ENCODE data around the gene GRIK2. TPM values are rescaled to one million over a fixed set of nuclear protein-coding genes. Genes with fewer than 3 reads are reported as not detected.
A peak's percentile ranks its signal among the peaks of the same experiment; 100 is the strongest.
"Not testable (repeated sequence)": the region's sequence is repeated elsewhere in the genome, so short reads cannot be mapped to it uniquely, and the experiment has no call there.

GRIK2 gene
- total RNA-seq, result 10 to 100 TPM in 2 of 4 donors, 1 to 10 TPM in 2; 1.4 to 51.9 (median 9.6) TPM

DNA sequence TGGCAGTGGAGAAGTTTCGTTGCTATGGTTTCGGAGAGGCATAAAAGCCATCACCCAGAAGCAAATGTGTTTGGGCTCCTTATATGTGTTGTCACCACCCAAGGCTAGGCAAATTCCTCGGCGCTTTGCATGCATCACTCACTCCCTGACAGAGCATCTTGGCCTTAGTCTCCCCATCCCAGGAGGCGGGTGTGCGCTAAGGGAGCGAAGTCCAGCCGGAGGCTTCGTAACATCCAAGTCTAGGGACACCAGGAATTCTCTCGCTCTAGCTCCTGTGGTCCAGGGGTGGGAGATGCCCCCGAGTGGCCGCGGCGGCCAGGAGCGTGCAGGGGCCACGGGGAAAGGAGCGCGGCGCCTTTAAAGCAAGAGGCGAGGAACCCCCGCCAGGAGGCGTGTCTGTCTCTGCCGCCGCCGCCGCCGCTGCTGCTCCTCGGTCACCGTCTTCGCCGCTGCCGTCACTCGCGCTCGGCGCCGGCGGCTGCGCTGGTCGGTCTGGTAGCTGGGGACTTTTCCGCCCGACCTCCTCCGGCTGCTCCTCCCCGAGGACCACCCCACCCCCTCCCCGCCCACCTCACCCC lies at the start of gene GRIK2:
GRIK2 (plus strand) TSS at position 458 of the 578 bp plus-strand sequence.
- Histone ChIP-seq H3K9me3 (no peaks in the 10 kb centered on the region), H3K27ac (peak within 1 kb of the TSS in 2 of 3 donors; percentile 32 to 77), H3K36me3 (no peaks in the 10 kb centered on the region), H3K4me1 (peaks cover 9 to 16% of the 10 kb centered on the region in 2 donors), H3K27me3 (no peaks in the 10 kb centered on the region), H3K4me3 (replicated peaks in 1 of 3) (peak within 1 kb of the TSS in 1 of 3 donors; percentile 45)
- peak in 3 of 6 experiments; percentile 10 to 41 (median 32) for TF ChIP-seq CTCF (IDR thresholded peaks at IDR 0.05)
- TF ChIP-seq POLR2A (IDR thresholded peaks at IDR 0.05), result peak in 1 of 2 donors; percentile 17
- DNase-seq, result peak; percentile 43 to 62
- 0 to 1% methylated on average over 33 to 42 of the region's 45 CpGs for WGBS, 2 donors
- intact Hi-C loops (cut with DNase I), result no loop called here

DNA sequence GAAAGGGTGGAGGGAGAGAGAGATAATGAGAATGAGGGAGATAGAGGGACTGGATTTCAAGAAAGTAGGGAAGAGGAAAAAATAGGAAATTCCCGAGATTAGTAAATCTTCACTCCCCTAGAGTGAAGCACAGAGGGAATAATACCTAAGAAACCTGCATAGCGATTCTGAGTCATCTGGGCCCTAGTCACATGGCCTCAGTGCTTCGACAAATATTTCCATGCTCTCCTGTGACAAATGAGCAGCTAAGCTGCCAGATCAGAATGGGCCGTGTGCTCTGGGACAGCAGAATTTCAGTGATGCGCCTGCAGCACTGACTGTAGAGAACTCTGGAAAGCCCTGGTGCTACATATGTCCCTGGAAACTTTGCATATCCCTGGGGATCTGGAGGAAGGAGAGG lies 48.6 kb upstream of the GRIK2 start:
- Histone ChIP-seq H3K4me3 (replicated peaks in 1 of 3) (no peak overlapping the region), H3K4me1 (no peaks in the 10 kb centered on the region), H3K27ac (no peak overlapping the region), H3K9me3 (no peaks in the 10 kb centered on the region), H3K36me3 (no peaks in the 10 kb centered on the region), H3K27me3 (no peaks in the 10 kb centered on the region)
- TF ChIP-seq CTCF (IDR thresholded peaks at IDR 0.05) (no peak), POLR2A (IDR thresholded peaks at IDR 0.05) (no peak)
- WGBS, 2 donors, result 69 to 74% methylated on average over 5 of the region's 5 CpGs
- intact Hi-C loops (cut with DNase I), result no loop called here
- DNase-seq, result no peak

DNA sequence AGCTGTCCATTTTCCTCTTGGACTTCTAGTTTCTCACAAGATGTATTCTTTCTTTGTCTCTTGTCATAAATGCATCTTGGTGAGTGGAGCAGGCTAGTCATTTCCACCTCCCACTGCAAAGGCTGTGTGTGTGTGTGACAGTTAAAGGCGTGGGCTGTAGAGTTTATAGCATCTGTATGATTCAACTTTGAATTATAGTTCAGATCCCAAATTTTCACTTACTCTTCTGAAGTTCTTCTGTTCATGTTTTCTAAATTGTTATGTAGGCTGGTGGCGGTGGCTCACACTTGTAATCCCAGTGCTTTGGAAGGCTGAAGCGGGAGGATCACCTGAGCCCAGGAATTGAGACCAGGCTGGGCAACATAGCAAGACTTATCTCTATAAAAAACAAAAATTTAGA lies 44.7 kb upstream of the GRIK2 start:
- Histone ChIP-seq H3K27me3 (no peaks in the 10 kb centered on the region), H3K27ac (no peak overlapping the region), H3K4me1 (no peaks in the 10 kb centered on the region), H3K4me3 (replicated peaks in 1 of 3) (no peak overlapping the region), H3K9me3 (no peaks in the 10 kb centered on the region), H3K36me3 (no peaks in the 10 kb centered on the region)
- intact Hi-C loops (cut with DNase I), result no loop called here
- 91 to 93% methylated on average over 3 of the region's 3 CpGs for WGBS, 2 donors
- TF ChIP-seq POLR2A (IDR thresholded peaks at IDR 0.05) (no peak), CTCF (IDR thresholded peaks at IDR 0.05) (no peak)
- DNase-seq, result no peak

DNA sequence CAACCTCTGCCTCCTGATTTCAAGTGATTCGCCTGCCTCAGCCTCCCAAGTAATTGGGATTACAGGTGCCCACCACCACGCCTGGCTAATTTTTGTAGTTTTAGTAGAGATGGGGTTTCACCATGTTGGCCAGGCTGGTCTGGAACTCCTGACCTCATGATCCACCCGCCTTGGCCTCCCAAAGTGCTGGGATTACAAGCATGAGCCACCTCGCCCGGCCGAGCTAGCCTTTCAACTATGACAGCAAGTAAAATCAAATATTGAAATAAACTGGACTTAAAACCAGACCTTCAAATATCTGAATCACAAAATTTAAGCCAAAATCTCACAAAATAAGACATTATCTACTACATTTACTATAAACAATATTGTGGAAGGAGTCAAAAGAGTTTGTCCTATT lies 42.9 kb upstream of the GRIK2 start:
- intact Hi-C loops (cut with DNase I); H3K4me3 ChIP-seq (replicated peaks in 1 of 3); H3K36me3 ChIP-seq; H3K27me3 ChIP-seq; DNase-seq; H3K27ac ChIP-seq; H3K9me3 ChIP-seq; H3K4me1 ChIP-seq: not testable (repeated sequence)
- 88 to 93% methylated on average over 6 of the region's 6 CpGs for WGBS, 2 donors

DNA sequence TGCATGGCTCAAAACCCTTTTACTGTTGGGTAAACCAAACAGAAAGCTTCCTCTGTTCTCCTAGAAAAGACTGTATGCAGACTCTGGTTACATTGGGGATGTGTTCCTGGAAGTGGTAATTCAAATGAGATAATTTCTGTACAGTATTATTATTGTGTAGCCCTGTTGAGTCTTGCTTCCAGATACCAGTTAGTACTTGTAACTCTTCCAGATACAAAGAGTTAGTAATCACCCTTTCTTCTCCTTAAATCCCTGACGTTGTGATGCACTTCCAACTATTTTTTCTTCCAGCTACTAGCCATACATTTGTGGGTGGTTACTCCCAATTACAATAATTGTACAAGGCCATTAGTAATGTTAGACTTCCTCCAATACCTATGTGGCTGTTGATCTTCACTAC lies 42.3 kb upstream of the GRIK2 start:
- Histone ChIP-seq H3K27me3 (no peaks in the 10 kb centered on the region), H3K9me3 (no peaks in the 10 kb centered on the region), H3K36me3 (no peaks in the 10 kb centered on the region), H3K27ac (no peak overlapping the region), H3K4me1 (no peaks in the 10 kb centered on the region), H3K4me3 (replicated peaks in 1 of 3) (no peak overlapping the region)
- no peak for DNase-seq
- no peak for TF ChIP-seq POLR2A (IDR thresholded peaks at IDR 0.05)
- TF ChIP-seq CTCF (IDR thresholded peaks at IDR 0.05), result no peak
- intact Hi-C loops (cut with DNase I), result no loop called here
- 72 to 81% methylated on average over 1 of the region's 1 CpG for WGBS, 2 donors

Measured in thyroid gland (tissue), 4 donors.